ENCODE results near the gene NTRK1.

Gene NTRK1

GRCh38 chr1:156860628-156861423 is at the start of gene NTRK1:
TSS of gene NTRK1 (plus strand) at chr1:156860865. CDS start at chr1:156860935, 70 bp downstream.
- peak; percentile 59 for DNase-seq

- no peak for DNase-seq
Measured at GRCh38 chr1:156811168-156811567, 49.5 kb upstream of the NTRK1 start.

- no peak for DNase-seq
Measured at GRCh38 chr1:156812293-156812990, 48.2 kb upstream of the NTRK1 start.

DNA sequence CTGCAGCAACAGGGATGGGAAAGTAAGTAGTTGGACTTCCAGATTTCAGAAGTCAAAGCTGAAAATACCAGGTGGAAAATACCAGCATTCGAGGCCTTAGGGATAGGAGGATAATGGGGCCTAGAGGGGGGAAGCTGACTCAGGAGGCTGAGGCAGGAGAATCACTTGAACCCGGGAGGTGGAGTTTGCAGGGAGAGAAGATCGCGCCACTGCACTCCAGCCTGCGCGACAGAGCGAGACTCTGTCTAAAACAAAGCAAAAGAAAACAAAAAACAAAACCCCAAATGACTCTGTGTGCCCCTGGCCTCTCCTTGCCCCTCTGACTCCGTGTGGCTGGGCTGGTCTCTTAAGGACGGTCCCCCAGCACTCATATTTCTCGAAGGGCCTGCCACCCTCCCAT is 47.4 kb upstream of the NTRK1 start:
- no peak for DNase-seq

GRCh38 chr1:156813750-156814570 is 46.7 kb upstream of the NTRK1 start:
- peak; percentile 47 for DNase-seq

DNA sequence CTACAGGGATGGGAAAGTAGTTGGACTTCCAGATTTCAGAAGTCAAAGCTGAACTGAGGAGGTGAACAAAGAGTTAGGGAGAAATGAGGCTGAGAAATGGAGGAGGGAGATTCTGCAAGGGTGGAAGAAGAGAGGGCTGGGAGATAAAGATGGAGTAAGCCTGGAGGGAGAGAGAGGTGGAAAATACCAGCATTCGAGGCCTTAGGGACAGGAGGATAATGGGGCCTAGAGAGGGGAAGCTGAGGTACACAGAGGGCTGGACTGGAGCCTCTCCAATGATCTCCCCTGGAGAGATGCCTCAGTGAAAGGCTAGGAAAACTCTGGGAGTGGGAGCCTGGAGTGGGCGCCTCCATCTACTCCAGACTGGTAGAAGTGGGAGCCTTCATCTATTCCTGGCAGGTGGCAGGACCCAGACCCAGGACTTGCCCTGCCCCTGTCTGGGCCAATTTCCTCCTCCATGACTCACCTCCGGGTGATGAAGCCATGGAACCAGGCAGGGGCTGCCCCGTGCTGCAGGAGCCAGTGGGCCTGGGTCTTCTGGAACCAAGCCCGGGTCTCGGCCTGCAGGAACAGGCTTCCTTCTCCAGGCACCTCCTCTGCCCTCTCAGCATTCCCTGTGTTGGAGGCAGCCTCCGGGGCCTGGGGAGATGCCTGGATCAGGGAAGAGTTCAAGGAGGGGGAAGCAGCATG is 45.9 kb upstream of the NTRK1 start:
- no peak for DNase-seq

DNA sequence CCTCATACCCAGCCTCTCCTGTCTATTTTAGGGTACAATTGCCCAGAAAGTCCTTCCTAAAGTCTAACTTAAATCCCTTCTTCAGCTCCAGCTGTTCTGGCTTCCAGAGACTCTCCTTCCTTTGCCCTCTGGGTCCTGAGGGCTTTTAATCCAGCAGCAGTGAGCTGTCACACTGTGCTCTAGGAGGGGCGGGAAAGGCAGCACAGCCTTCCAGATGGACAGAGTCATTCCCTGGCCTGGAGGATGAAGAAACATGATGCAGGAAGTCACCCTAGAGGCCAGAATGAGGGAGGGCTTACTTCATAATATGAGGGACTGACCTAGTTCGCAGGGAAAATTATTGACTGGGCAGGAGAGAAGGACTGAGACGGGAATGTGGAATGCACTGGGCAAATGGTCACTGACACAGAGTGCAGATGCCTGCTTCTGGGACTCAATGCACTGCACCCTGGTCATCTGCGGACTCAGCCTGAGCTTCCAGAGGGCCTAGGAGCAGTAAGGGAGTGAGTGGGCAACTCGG is 45.3 kb upstream of the NTRK1 start:
- no peak for DNase-seq

- DNase-seq, result no peak
Measured at GRCh38 chr1:156815961-156816422, 44.7 kb upstream of the NTRK1 start.

DNA sequence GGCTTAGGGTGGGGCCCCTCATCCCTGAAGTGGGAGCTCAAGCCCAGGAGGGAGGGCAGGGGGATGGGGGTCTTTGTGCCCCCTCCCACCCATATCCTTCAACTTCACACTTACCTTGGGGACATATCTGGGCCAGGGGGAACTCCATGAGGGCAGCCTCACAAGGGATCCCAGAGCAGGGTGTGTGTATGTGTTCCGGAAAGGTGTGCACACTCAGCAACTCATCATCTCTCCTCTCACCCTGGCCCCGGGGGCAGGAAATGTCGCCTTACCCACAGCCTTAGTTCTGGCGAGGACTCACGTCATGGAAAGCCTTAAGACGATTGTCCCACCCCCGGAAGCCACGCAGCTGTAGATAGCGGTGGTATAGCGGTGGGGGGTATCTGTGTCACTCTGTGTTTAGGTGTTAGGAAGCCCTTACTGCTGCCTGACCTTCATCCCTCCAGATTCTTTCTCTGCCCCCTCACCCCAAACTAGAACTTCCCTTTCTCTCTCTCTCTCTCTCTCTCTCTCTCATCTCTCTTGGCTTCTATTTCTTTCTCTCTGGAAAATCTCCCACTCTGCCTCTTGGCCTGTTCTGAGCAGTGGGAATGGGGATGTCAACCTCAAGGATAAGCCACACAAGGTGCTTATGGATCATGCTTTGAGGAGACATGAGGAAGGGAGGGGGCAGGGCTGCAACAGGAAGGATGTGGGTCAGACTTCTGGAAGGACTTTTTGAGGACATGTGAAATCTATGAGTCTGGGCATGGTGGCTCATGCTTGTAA is 43.9 kb upstream of the NTRK1 start, which contains the start of gene SH2D2A:
Gene SH2D2A, minus strand, starts transcription at position 288 of the 768 bp plus-strand sequence. Its CDS starts 140 bp downstream, at position 148.
- peak; percentile 59 for DNase-seq

DNA sequence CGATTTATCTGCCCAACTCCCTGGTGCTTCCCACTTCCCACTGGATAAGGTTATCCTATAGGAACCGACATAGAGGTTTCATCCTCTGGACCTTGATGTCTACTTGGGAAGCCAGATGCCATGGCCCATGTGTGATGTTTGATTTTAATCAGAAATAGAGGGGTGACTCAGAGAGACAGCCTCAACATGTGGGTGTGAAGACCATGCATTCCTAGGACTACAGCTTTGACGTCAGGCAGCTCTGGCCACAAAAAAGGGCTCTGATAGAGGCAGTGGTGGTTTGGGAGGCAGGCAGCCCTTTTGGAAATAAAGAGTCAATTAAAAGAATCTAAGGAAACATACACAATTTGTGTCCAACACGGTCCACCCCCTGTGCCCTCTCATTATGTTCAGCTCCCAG is 38.9 kb upstream of the NTRK1 start:
- DNase-seq, result no peak

DNA sequence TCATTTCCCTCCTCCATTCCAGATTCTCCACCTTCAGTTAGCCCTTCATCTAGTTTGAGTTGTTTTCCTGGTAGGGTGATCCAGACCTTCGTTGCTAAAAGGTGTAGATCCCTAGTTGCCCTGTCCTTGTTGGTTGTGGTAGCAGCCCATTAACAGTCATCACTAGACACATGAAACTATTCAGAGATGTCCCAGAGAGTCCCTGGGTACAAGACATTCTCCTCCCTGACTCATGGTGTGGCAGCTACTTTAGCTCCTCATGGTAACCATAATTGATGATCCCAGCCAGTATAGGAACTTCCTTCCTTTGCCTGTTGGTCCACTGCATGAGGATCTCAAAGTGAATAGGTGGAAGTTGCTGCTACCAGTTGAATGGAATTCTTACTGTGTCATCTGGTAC is 38.0 kb upstream of the NTRK1 start:
- DNase-seq, result no peak

DNA sequence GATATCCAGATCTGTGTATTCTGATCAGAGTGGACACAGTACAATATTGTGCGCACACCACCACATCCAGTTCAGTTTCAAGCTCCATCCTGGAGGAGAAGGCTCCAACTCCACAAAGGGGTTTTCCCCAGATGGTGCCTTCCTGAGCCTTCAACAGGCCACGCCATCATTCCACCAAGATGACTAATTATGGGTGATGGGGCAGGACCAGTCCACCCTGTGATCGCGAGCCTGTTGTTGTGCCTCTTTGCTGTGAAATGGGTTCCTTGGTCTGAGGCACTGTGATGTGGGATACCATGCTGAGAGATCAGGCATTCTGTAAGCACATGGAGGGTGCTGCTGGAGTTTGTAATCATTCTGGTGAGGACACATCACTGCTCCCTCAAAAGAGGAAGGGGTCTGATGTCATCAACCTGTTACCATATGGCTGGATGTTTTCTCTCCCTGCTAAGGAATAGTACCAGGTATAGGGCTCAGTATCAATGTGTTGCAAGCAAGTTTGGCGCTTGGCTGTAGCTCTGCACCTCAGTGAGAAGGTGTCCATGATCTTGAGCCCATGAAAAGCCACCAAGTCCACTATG is 37.4 kb upstream of the NTRK1 start:
- no peak for DNase-seq

GRCh38 chr1:156826630-156827029 is 34.0 kb upstream of the NTRK1 start:
- DNase-seq, result no peak

DNA sequence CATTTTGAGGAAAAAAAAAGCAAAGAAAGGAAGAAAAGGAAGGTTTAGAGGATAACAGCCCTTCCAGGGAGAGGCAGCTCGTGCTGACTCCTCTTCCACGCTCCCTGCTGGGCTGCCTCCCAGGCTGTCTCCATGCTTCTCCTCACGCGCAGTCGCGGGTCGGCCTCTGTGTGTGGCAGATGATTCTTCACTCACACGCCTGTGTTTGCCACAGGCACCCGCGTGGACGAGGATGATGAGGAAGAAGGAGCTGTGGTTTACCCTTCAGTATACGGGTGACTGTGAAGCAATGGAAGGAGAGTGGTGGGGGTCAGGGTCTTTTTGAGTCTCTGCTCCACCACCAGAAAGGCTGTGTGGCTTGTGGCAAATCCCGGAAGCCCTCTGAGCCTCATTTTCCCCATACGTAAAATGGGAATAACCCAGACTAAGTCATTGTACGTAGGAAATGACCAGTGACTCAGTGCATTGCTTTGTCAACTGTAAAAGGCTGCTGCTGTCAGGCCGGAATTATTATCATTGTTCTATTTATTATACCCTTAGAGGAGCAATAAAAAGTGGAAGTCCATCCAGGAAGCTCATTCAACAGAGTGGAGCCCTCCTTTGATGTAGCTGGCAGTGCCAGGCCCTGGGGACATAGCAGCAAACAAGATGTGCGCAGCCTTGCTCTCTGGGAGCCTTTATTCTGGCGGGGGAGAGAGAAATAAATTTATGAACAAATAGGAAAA is 32.1 kb upstream of the NTRK1 start:
- DNase-seq, result no peak

DNA sequence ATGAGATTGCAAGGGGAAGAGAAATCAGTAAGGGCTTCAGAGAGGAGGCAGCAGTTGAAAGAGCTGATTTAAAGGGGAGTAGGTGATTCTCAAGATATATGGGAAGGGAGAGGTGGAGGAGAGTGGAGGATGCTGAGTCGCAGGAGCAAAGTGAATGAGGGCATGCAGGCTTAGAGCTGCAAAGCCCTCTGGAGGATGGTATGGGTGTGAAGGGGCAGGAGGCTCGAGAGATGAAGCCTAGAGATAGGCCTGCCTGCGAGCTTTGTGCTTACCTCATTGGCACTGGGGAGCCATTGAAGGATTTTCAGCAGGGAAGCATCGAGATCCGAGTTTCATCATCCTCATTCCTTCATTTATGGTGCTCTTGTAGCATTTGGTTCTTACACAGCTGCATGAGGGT is 28.2 kb upstream of the NTRK1 start:
- DNase-seq, result no peak

GRCh38 chr1:156833603-156834002 is 27.1 kb upstream of the NTRK1 start:
- no peak for DNase-seq

DNA sequence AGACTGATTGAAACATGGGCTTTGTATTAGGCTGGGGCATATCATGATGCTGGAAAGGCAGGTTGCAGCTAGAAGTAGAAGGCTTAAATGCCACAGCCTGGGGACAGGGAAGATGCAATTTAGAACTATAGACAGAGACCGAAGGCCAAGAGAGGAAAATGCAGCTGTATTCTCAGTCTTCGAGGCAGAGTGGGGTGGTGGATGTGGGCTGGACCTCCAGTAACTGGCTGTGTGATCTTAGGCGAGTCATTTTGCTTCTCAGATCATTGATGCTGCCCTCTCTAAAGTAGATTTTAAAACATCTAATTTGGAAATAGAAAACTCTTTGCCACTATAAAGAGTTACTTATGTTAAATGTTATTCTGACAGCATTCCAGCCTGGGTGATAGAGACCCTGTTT is 26.3 kb upstream of the NTRK1 start:
- DNase-seq, result no peak

DNA sequence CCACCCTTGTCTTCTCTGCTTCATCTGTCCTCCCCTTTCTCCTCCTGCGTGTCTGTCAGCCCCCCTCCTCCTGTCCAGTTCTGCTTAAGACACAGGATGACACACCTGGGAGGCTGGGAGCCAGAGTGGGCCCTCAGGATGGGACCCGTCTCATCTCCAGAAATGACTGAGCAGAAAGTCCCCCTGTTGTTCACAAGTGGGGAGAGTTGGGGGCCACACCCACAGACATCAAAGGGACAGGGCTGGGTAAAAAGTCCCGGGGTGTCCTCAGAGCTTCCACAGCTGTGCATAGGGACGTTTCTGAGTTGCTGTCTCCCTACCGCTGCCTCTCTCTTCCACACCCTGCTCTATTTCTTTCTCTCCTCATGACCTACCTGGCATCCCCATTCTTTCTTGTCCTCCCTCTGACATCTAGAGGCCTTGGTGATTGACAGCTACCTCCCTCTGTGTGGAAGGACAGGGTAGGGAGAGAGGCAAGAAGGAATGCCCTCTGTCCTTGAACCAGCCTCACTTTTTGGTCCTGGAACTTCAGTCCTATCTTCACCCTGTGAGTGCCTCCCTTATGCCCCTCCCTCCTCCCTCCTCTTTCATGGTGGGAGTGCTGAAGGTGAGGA is 24.5 kb upstream of the NTRK1 start:
- DNase-seq, result no peak

DNA sequence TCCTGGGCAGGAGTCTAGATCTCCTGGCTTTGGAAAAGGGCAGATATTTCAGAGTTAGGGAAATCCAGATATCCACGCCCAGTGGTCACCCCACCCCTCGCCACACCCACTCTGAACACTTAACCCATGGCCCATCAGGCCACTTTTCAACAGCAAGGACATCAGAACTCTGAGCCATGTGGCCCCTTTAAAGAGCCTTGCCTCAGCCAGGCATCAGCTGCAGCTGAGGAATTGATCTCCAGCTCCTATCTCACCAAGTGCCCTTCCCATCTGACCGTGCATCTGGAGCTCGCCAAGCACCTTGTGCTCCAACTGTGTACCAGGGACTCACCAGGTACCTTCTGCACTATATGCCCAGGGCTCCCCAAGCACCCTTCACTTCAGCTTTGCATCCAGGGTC is 23.8 kb upstream of the NTRK1 start:
- DNase-seq, result no peak

DNA sequence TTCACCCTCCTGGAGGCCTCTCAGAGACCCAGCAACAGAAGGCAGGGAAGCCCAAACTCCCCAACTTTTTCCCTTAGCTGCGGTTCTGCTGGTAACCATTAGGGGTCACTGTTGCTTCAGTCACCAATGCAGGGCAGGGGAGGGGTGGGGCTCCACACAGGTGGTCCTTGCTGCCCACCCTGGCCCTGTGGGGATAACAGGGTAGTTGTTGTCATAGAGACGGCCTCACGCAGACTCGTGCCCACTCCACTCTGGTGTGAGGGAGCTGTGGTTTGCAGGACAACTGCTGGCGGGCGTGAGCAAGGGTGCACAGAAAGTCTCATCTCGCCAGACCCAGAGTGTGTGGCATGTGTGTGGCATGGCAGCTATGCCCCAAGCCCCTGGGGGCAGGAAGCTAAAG is 21.7 kb upstream of the NTRK1 start:
- DNase-seq, result peak; percentile 41
